Measurements from ENCODE around the gene TET3.

GRCh38 chr2:73942664-73943063 is 42.0 kb upstream of the TET3 start:
- TF ChIP-seq YY1 (IDR thresholded peaks at IDR 0.05; ENCODE audit: low read depth) = no peak
- no peak for TF ChIP-seq POLR2AphosphoS5 (IDR thresholded peaks at IDR 0.05; ENCODE audit: low read depth, low read length)
- no peak for TF ChIP-seq CTCF (IDR thresholded peaks at IDR 0.05)
- TF ChIP-seq SMC3 (IDR thresholded peaks at IDR 0.05; ENCODE audit: low read depth, low read length) = no peak
- no peak for TF ChIP-seq GATA2 (CRISPR knock-in tag; IDR thresholded peaks at IDR 0.05)
